ENCODE data around the gene NAT9.

Gene NAT9

DNA sequence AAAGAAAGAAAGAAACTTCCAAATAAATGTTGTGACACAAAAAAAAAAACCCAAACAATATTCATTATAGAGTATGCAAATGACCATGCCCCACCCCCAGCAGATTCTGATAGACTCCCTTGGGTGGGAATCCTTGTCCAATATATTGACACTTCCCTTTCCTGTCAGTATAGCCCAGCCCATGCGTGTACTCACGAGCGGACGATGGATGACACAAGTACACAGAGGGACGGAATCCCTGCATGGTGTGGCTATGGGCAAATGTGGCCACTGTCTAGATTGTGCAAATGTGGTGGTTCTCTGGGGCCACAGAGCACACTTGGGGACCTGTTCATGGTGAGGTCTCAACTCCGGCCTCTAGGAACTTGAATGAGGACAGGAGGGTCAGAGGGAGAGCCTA is 36.0 kb downstream of the NAT9 start:
- Mint-ChIP-seq H3K4me1 (peaks cover 82% of the 10 kb centered on the region), H3K9me3 (no peaks in the 10 kb centered on the region), H3K36me3 (no peaks in the 10 kb centered on the region), H3K4me3 (no peak overlapping the region), H3K27ac (peak overlapping the region; percentile 89)
- DNase-seq (ENCODE audit: low spot score in 2 of 2) (no peak), ATAC-seq (no peak)

DNA sequence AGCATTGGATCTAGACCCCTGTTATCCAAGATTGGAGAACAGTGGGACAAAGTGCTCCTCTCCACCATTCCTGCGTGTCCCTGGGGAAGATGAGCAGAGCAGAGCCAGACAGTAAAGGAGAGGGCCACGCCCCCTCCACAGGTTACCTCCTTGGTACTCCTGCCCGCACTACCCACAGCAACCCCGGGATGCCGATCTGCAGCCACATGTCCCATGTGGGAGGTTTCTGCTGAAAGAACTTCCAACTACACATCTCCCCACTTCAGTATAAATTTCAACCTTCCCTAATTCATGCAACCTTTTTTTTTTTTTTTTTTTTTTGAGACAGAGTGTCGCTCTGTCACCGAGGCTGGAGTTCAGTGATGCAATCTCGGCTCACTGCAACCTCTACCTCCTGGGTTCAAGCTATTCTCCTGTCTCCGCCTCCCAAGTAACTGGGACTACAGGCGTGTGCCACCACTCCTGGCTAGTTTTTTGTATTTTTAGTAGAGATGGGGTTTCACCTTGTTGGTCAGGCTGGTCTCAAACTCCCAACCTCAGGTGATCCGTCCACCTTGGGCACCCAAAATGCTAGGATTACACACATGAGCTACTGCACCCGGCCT is 36.8 kb downstream of the NAT9 start:
- ATAC-seq (no peak), DNase-seq (ENCODE audit: low spot score in 2 of 2) (no peak)
- no peaks in the 10 kb centered on the region for H3K9me3 Mint-ChIP-seq
- peaks cover 75% of the 10 kb centered on the region for H3K4me1 Mint-ChIP-seq
- no peaks in the 10 kb centered on the region for H3K36me3 Mint-ChIP-seq
- peak overlapping the region; percentile 68 for H3K27ac Mint-ChIP-seq
- H3K4me3 Mint-ChIP-seq = peak overlapping the region; percentile 77

DNA sequence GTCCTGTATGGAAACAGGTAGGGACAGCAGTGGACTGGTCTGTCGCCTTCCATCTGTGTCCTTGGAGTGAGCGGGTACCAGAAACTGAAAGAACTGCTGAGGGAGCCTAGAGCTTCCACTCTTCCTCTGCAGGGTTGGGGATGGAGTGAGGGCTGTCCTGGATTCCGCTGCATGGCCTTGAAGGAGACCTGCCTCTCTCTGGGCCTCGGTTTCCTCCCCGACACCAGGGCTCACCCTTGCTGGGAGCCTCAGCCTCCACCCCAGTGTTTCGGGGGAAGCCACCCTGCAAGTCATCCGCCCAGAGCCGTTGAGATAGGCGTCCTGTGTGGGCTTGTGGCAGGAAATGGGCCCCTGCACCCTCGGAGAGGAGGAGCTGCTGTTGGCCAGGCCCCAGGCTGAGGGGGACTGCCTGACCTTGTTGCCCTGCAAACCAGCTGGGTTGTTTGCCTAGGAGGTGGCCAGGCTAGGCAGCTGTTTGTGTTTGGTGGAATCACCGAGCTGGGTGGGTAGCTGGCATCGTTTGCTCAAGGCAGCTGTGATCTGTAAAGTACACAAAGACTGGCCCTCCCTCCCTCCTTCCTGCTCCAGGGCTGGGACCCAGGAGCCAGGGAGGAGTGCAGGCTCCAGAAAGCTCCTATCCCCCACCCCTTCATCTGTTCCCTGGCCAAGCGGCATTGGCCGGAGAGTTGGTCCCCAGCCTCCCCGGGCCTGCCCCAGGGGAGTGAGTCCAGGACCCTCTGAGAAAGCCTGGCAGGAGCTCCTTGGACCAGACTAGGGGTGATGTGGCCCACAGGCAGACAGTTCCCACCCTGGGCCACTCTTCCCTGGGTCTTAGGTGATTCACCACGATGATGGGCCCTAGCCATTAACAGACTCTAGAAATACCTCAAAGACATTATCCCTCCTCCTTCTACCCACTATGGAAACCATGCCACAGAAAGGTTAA is 37.8 kb downstream of the NAT9 start:
- no peaks in the 10 kb centered on the region for H3K36me3 Mint-ChIP-seq
- no peaks in the 10 kb centered on the region for H3K9me3 Mint-ChIP-seq
- peak; percentile 93 for ATAC-seq
- DNase-seq (ENCODE audit: low spot score in 2 of 2) = peak; percentile 70 to 89
- H3K4me3 Mint-ChIP-seq = peak overlapping the region; percentile 77
- peaks cover 65% of the 10 kb centered on the region for H3K4me1 Mint-ChIP-seq
- H3K27ac Mint-ChIP-seq = peak overlapping the region; percentile 68

GRCh38 chr17:74737299-74738050 is 38.7 kb downstream of the NAT9 start:
- peak; percentile 17 for ATAC-seq
- H3K36me3 Mint-ChIP-seq = no peaks in the 10 kb centered on the region
- peak overlapping the region; percentile 77 for H3K4me3 Mint-ChIP-seq
- DNase-seq (ENCODE audit: low spot score in 2 of 2) = peak in 1 of 2 donors; percentile 76
- peak overlapping the region; percentile 68 for H3K27ac Mint-ChIP-seq
- no peaks in the 10 kb centered on the region for H3K9me3 Mint-ChIP-seq
- H3K4me1 Mint-ChIP-seq = peaks cover 57% of the 10 kb centered on the region

DNA sequence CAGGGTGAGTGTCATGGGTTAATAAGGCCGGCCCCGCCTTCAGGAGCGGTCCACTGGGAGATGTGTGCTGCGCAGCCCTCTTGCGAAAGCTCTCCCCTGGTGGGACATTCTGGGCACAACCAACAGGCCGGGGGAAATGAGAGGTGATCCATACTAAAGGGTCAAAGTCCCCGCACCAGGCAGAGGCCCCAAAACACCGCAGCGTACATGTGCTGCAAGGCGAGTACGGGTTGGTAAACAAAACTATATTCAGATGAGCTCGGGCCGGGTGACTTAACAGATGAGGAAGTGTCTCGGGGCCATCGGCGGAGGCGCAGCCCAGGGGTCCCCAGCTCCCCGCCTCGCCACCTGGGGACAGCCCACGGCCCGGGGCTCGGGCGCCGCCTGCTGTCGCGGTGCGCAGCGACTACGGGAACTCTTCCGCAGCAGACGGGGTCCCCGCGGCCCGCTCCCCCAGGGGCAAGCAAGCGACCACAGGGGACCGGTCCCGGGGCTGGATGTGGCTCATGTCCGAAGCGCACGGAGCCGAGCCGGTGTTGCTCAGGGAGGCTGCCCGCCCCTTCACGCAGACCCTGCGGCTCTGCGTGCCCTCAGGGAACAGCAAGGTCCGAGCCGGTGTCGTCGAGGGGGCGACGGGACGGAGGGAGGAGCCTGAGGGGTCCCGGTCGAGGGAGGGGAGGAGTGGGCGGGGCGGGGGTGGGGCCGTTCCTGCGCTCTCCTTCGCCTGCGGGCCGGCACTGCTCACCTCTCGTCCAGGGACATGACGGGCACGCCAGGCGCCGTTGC is 39.4 kb downstream of the NAT9 start, which contains the start of gene RAB37:
RAB37 (plus strand) TSS at position 744 of the 786 bp plus-strand sequence; CDS start at position 761, 17 bp downstream.
- peaks cover 49% of the 10 kb centered on the region for H3K4me1 Mint-ChIP-seq
- no peaks in the 10 kb centered on the region for H3K9me3 Mint-ChIP-seq
- peak within 1 kb of the TSS; percentile 68 for H3K27ac Mint-ChIP-seq
- peak within 1 kb of the TSS; percentile 77 for H3K4me3 Mint-ChIP-seq
- H3K36me3 Mint-ChIP-seq = no peaks in the 10 kb centered on the region
- ATAC-seq = peak; percentile 32
- peak; percentile 42 to 76 for DNase-seq (ENCODE audit: low spot score in 2 of 2)

GRCh38 chr17:74734256-74734655 is 41.9 kb downstream of the NAT9 start:
- ATAC-seq (no peak), DNase-seq (ENCODE audit: low spot score in 2 of 2) (no peak)
- no peaks in the 10 kb centered on the region for H3K9me3 Mint-ChIP-seq
- H3K4me1 Mint-ChIP-seq = peaks cover 26% of the 10 kb centered on the region
- H3K27ac Mint-ChIP-seq = peak overlapping the region; percentile 41
- H3K36me3 Mint-ChIP-seq = no peaks in the 10 kb centered on the region
- H3K4me3 Mint-ChIP-seq = no peak overlapping the region

GRCh38 chr17:74733365-74734122 is 42.6 kb downstream of the NAT9 start:
- H3K4me1 Mint-ChIP-seq = peaks cover 19% of the 10 kb centered on the region
- ATAC-seq = no peak
- no peaks in the 10 kb centered on the region for H3K9me3 Mint-ChIP-seq
- no peak overlapping the region for H3K4me3 Mint-ChIP-seq
- no peak overlapping the region for H3K27ac Mint-ChIP-seq
- no peaks in the 10 kb centered on the region for H3K36me3 Mint-ChIP-seq
- DNase-seq (ENCODE audit: low spot score in 2 of 2) = no peak

DNA sequence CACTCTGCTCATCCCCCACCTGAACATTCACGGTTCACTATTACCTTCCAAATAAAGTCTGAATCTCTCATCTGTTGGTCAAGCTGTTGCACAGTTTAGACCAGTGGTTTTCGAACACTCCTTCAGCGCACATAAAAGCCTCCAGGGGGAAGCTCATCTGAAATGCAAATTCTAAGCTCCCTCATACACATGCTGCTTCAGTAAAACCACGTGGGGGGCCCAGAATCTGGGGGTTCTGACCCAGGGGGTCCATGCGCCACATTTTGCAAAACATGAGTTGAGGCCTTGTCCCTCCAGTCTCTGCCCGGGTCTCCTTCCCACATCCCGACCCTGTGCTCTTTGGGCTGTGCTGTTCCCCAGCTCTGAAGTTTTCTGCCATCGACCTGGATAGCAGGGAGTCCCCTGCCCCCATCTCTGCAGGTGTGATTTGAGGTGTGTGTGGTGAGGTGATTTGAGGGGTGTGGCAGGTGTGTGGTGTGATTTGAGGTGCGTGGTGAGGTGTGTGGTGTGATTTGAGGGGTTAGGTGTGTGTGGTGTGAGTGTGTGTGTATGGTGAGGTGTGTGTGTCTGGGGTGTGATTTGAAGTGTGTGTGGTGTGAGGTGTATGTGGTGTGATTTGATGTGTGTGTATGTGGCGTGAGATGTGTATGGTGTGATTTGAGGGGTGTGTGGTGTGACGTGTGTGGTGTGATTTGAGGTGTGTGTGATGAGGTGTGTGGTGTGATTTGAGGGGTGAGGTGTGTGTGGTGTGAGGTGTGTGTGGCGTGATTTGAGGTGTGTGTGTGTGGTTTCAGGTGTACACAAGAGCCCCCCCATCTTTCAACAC is 43.9 kb downstream of the NAT9 start:
- ATAC-seq (no peak), DNase-seq (ENCODE audit: low spot score in 2 of 2) (no peak)
- Mint-ChIP-seq H3K36me3 (no peaks in the 10 kb centered on the region), H3K27ac (no peak overlapping the region), H3K4me3 (no peak overlapping the region), H3K9me3 (no peaks in the 10 kb centered on the region), H3K4me1 (peaks cover 7% of the 10 kb centered on the region)

DNA sequence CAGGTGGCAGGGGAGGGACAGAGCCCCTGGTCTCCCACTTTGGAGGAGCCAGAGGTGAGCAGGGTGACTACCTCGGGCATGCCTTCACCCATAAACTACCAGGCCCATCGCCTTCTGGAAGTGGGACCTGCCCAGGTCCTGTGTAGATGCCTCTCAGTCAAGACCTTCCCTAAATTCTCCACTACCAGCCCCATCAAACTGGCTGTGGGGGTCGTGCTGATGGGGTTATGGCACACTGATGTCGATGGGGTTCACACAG is 44.9 kb downstream of the NAT9 start:
- DNase-seq (ENCODE audit: low spot score in 2 of 2) (no peak), ATAC-seq (no peak)
- Mint-ChIP-seq H3K36me3 (no peaks in the 10 kb centered on the region), H3K9me3 (no peaks in the 10 kb centered on the region), H3K27ac (no peak overlapping the region), H3K4me3 (peak overlapping the region; percentile 12), H3K4me1 (peaks cover 3% of the 10 kb centered on the region)

DNA sequence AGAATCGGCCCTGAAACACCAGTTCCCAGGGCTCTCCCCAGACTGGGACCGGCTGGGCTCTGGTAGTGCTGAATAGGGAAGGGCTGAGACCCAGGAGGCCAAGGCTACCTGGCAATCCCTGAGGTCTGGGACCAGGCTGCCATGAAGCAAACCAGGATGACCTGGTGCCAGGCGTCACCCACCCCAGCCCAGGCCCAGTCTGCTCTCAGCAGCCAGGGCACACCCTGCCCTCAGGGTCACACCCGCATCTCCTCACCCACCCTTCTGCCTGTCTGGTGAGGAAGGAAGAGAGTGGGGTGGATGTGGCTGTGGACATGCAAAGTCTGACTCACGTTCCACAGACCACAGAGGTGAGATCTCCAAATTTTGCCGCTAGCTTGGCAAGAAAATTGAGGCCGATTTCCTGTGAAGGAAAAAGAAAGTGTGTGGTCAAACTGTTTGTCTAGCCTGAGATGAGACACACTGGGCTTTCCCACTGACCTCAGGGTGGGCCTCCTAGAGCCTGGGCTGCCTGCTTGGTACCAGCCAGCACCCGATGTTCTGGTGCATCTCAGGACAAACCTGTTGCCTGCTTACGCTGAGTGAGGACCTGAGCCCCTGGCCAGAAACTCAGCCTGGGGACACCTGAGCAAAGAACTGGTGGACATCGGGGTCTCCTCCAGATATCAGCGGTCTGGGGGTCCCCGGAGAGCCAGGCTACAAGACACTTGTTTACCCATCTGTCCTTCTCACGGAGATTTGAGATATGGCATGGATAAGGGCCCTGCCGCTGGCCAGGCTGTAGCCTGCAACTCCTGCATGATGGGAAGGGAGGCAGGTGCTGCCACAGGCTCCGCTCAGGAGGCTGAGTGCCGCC is 45.4 kb downstream of the NAT9 start:
- Mint-ChIP-seq H3K36me3 (no peaks in the 10 kb centered on the region), H3K4me1 (no peaks in the 10 kb centered on the region), H3K27ac (no peak overlapping the region), H3K4me3 (peak overlapping the region; percentile 12), H3K9me3 (no peaks in the 10 kb centered on the region)
- peak; percentile 94 for ATAC-seq
- DNase-seq (ENCODE audit: low spot score in 2 of 2) = peak; percentile 61 to 84

DNA sequence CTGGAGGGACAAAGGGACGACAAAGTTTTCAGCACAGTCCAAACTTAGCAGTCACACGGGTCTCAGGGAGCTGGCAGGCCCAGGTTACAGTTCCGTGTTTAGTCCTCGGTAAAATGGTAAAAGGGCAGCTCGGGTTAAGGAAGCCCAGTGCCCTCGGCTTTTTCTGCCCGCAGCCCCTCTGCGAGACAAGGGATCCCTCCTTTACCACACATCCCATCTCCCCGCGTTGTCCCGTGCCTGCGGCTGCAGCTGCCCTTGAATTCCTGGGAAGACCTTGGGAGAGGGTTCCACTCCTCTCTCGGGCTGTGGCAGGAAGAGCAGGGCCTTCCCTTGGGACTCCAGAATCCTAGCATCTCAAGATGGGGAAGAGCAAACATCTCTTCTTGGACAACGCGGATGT is 46.3 kb downstream of the NAT9 start:
- no peak for DNase-seq (ENCODE audit: low spot score in 2 of 2)
- no peak for ATAC-seq
- H3K4me3 Mint-ChIP-seq = no peak overlapping the region
- H3K9me3 Mint-ChIP-seq = no peaks in the 10 kb centered on the region
- no peaks in the 10 kb centered on the region for H3K4me1 Mint-ChIP-seq
- H3K27ac Mint-ChIP-seq = no peak overlapping the region
- no peaks in the 10 kb centered on the region for H3K36me3 Mint-ChIP-seq

DNA sequence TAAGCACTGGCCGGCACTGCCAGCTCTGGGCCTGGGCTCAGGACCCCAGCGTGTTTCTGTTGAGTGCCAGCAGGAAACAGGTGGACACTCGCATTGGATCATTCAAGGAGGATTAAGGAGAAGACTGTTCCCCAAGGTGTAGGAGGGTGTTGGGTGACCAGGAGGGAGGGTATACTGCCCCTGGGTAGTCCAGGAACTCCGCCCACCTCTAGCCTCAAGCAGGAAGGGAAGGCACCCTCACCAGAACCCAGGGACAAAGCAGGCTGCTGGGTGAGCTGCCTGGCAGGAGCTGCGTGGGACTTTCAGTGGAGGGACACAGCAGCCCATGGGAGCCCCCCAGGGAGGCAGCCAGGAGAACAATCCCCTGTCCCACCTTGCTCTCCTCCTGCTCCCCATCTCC is 46.8 kb downstream of the NAT9 start:
- Mint-ChIP-seq H3K9me3 (no peaks in the 10 kb centered on the region), H3K4me3 (no peak overlapping the region), H3K4me1 (no peaks in the 10 kb centered on the region), H3K36me3 (no peaks in the 10 kb centered on the region), H3K27ac (no peak overlapping the region)
- DNase-seq (ENCODE audit: low spot score in 2 of 2) (no peak), ATAC-seq (no peak)

DNA sequence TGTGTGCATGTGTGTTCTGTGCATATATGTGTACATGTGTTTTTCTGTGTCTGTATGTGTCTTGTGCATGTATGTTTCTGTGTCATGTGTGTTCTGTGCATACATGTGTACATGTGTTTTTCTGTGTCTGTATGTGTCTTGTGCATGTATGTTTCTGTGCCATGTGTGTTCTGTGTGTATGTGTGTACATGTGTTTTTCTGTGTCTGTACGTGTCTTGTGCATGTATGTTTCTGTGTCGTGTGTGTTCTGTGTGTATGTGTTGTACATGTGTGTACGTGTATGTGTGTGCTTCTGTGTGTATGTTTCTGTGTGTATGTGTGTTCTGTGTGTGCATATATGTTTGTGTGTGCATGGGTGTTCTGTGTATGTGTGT is 47.5 kb downstream of the NAT9 start:
- ATAC-seq = no peak
- no peak for DNase-seq (ENCODE audit: low spot score in 2 of 2)
- Mint-ChIP-seq H3K9me3 (no peaks in the 10 kb centered on the region), H3K4me3 (no peak overlapping the region), H3K4me1 (peaks cover 6% of the 10 kb centered on the region), H3K36me3 (no peaks in the 10 kb centered on the region), H3K27ac (no peak overlapping the region)
